Central memory CD8-positive, alpha-beta T cell (primary cell): Measurements from ENCODE around the gene MAP10.

Source experiments
- ATAC-seq: fragments of 150-1000 bp; cut with Tn5 transposase; replicated peaks from 2 replicates; pipeline ENCODE4 v1.10.0; 2022; ENCODE audit warnings: mild to moderate bottlenecking, moderate FRiP score, moderate number of reproducible peaks; ENCODE audit not compliant: poor library complexity, severe bottlenecking; ENCODE audit errors: extremely low read depth
- DNase-seq, 2 donors: peaks; one replicate each; pipeline ENCODE4 v3.0.0; 2021; ENCODE audit warnings: low spot score in 2 of 2
- H3K27ac Mint-ChIP-seq: one replicate; pipeline ENCODE4 v1.8.0; 2022; ENCODE audit warnings: low read depth, mild to moderate bottlenecking, moderate library complexity, mixed read lengths
- H3K27me3 Mint-ChIP-seq: one replicate; pipeline ENCODE4 v1.8.0; 2022; ENCODE audit warnings: mixed read lengths
- H3K36me3 Mint-ChIP-seq: one replicate; pipeline ENCODE4 v1.8.0; 2022; ENCODE audit warnings: mild to moderate bottlenecking, moderate library complexity, mixed read lengths; ENCODE audit not compliant: insufficient read depth
- H3K4me1 Mint-ChIP-seq: one replicate; pipeline ENCODE4 v1.8.0; 2022; ENCODE audit warnings: mixed read lengths
- H3K4me3 Mint-ChIP-seq: one replicate; pipeline ENCODE4 v1.8.0; 2022; ENCODE audit warnings: mild to moderate bottlenecking, moderate library complexity, mixed read lengths
- H3K9me3 Mint-ChIP-seq: one replicate; pipeline ENCODE4 v1.8.0; 2022; ENCODE audit warnings: mixed read lengths

MAP10 gene

GRCh38 chr1:232812560-232812959 lies 7.3 kb downstream of the MAP10 start:
- no peaks in the 10 kb centered on the region for H3K36me3 Mint-ChIP-seq
- ATAC-seq (no peak), DNase-seq (no peak)
- no peaks in the 10 kb centered on the region for H3K4me1 Mint-ChIP-seq
- no peak overlapping the region for H3K4me3 Mint-ChIP-seq
- H3K27ac Mint-ChIP-seq: no peak overlapping the region
- peaks cover 5% of the 10 kb centered on the region for H3K9me3 Mint-ChIP-seq
- no peaks in the 10 kb centered on the region for H3K27me3 Mint-ChIP-seq

GRCh38 chr1:232813097-232813496 lies 7.9 kb downstream of the MAP10 start:
- no peak for DNase-seq
- no peaks in the 10 kb centered on the region for H3K4me1 Mint-ChIP-seq
- H3K36me3 Mint-ChIP-seq: no peaks in the 10 kb centered on the region

DNA sequence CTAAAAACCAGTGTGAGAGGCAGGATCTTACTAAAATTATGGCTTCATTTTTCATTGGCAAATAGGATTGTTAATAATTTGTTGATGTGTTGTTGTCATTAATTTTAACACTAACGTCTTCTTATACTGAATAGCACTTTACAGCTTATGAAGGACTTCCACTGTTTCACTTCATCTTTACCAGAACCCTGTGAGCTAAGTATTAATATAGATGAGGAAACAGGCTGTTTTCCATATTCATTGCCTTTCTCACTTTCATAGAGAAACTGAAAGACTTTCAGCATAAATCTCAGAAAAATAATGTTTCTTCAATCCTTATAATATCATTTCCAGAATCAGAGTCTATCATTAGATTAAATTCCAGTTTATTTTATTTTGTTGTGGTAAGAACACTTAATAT lies 8.5 kb downstream of the MAP10 start:
- H3K36me3 Mint-ChIP-seq: no peaks in the 10 kb centered on the region
- peaks cover 5% of the 10 kb centered on the region for H3K9me3 Mint-ChIP-seq
- DNase-seq (no peak), ATAC-seq (no peak)
- H3K27me3 Mint-ChIP-seq: no peaks in the 10 kb centered on the region
- no peaks in the 10 kb centered on the region for H3K4me1 Mint-ChIP-seq
- no peak overlapping the region for H3K4me3 Mint-ChIP-seq
- H3K27ac Mint-ChIP-seq: no peak overlapping the region

More at GRCh38 chr1:232813097-232813496, 7.9 kb downstream of the MAP10 start:
- no peak for ATAC-seq
- peaks cover 5% of the 10 kb centered on the region for H3K9me3 Mint-ChIP-seq
- H3K27ac Mint-ChIP-seq: no peak overlapping the region
- H3K27me3 Mint-ChIP-seq: no peaks in the 10 kb centered on the region
- no peak overlapping the region for H3K4me3 Mint-ChIP-seq

DNA sequence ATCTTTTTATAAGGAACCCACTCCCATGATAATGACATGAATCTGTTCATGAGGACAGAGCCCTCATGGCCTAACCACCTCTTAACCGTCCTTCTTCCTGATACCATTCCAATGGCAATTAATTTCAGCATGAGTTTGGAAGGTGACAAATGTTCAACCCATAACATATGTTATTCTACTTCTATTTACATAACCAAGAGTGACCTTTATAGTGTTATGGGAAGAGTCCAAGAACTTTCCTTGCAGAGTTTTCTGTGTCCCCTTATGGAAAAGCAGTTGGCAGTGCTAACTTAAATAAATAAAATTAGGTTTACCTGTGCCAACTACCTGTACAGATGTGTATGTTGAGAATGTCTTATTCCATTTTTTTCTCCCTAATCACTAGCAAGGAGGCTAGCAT lies 11.1 kb downstream of the MAP10 start:
- Mint-ChIP-seq H3K4me3 (no peak overlapping the region), H3K27me3 (peaks cover 12% of the 10 kb centered on the region), H3K36me3 (no peaks in the 10 kb centered on the region), H3K27ac (no peak overlapping the region), H3K9me3 (no peaks in the 10 kb centered on the region), H3K4me1 (no peaks in the 10 kb centered on the region)
- no peak for ATAC-seq
- DNase-seq: no peak

DNA sequence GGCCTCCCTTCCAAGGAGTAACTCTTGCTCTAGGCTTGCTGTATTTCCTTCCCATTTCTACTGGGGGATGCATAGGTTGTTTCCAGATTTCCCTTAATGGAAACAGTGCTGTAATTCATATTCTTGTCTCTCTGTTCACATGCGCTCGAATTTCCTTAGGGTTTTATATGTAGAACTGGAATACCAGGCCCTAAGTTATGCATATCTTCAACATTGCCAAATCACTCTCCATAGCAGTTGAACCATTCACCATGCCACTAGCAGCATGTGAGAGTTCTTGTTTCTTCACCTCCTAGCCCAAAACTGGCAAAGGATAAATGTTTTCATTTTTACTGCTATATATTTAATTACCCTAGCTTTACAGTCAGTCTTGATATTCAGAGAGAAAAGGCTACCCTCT lies 12.8 kb downstream of the MAP10 start:
- Mint-ChIP-seq H3K4me1 (no peaks in the 10 kb centered on the region), H3K9me3 (no peaks in the 10 kb centered on the region), H3K27ac (no peak overlapping the region), H3K4me3 (no peak overlapping the region), H3K36me3 (no peaks in the 10 kb centered on the region), H3K27me3 (peaks cover 12% of the 10 kb centered on the region)
- ATAC-seq: no peak
- no peak for DNase-seq

DNA sequence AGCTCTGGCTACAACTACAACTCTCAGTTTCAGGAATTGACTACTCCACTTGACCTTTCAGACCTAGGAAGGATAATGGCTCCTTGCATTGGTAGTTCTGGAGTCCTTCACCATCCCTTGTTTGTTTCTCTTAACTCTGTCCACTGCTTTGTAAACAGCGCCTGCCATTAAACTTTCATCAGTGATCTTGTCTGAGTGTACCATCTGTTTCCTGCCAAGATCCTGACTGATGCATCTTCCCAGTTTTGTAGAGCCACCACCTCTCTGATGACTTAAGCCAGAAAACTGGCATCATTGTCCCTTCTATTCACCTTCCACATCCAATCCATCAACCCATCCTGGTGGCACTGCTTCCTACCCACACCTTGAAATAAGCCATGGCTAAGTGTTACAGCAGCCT lies 15.2 kb downstream of the MAP10 start:
- ATAC-seq: no peak
- Mint-ChIP-seq H3K27me3 (peaks cover 12% of the 10 kb centered on the region), H3K9me3 (no peaks in the 10 kb centered on the region), H3K27ac (no peak overlapping the region), H3K4me1 (no peaks in the 10 kb centered on the region), H3K36me3 (no peaks in the 10 kb centered on the region), H3K4me3 (no peak overlapping the region)
- DNase-seq: no peak

GRCh38 chr1:232822530-232822929 lies 17.3 kb downstream of the MAP10 start:
- Mint-ChIP-seq H3K27ac (no peak overlapping the region), H3K36me3 (no peaks in the 10 kb centered on the region), H3K4me3 (no peak overlapping the region), H3K9me3 (no peaks in the 10 kb centered on the region), H3K4me1 (no peaks in the 10 kb centered on the region), H3K27me3 (peaks cover 17% of the 10 kb centered on the region)
- ATAC-seq (no peak), DNase-seq (no peak)

DNA sequence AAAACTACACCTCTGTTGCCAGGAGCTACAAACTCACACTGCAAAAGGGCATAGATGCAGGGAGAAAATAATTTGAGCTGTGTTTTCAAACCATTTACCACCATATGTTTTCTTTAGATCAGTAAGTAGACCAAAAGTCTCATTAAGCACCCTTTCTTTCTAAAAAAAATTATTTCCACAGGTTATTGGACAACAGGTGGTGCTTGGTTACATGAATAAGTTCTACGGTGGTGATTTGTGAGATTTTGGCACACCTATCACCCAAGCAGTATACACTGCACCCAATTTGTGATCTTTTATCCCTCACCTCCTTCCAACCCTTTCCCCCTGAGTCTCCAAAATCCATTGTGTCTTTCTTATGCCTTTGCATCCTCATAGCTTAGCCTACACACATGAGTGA lies 21.1 kb downstream of the MAP10 start:
- H3K27me3 Mint-ChIP-seq: peaks cover 36% of the 10 kb centered on the region
- H3K36me3 Mint-ChIP-seq: no peaks in the 10 kb centered on the region
- no peak overlapping the region for H3K4me3 Mint-ChIP-seq
- no peaks in the 10 kb centered on the region for H3K4me1 Mint-ChIP-seq
- DNase-seq: no peak
- H3K9me3 Mint-ChIP-seq: no peaks in the 10 kb centered on the region
- no peak overlapping the region for H3K27ac Mint-ChIP-seq
- ATAC-seq: no peak

DNA sequence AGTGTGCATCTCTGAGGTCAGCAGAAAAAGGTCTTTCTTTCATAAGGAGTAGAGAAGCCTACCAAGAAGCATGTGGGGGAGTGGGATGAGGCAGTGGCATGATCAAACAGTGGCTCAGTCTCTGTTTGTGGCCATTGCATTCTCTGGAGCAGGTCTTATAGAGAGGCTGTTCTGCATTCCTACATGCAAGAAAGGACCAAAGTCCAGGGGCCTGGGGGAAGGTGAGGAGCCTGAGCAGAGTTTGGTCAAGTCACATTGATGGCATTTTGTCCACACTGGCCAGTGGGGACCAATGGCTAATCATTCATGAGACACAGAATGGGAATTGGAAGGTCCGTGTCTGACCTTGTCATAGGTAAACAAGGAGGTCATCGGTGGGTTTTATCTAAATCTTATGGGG lies 25.4 kb downstream of the MAP10 start:
- H3K4me1 Mint-ChIP-seq: no peaks in the 10 kb centered on the region
- H3K9me3 Mint-ChIP-seq: no peaks in the 10 kb centered on the region
- H3K36me3 Mint-ChIP-seq: no peaks in the 10 kb centered on the region
- peaks cover 35% of the 10 kb centered on the region for H3K27me3 Mint-ChIP-seq
- no peak for DNase-seq
- H3K27ac Mint-ChIP-seq: no peak overlapping the region
- no peak for ATAC-seq
- no peak overlapping the region for H3K4me3 Mint-ChIP-seq

DNA sequence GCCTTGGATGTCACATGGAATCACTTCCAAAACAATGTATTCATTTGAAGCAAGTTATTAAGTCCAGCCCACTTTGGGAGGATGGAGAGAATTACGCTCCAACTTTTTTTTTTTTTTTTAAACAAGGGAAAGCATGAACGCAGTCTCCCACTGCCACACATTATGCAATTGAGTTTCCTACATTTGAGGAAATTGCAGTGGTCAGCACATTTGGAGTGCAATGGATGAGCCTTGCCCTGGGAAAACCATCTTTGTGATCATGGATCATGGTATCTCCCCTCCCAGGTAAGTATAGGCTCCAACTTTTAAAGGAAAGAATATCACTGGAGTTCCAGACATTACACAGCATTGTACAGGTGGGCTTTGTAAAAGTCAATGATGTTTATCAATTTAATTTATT lies 26.7 kb downstream of the MAP10 start:
- H3K36me3 Mint-ChIP-seq: no peaks in the 10 kb centered on the region
- no peak for DNase-seq
- H3K9me3 Mint-ChIP-seq: no peaks in the 10 kb centered on the region
- no peak overlapping the region for H3K4me3 Mint-ChIP-seq
- no peak overlapping the region for H3K27ac Mint-ChIP-seq
- peaks cover 44% of the 10 kb centered on the region for H3K27me3 Mint-ChIP-seq
- H3K4me1 Mint-ChIP-seq: no peaks in the 10 kb centered on the region
- ATAC-seq: no peak

- H3K36me3 Mint-ChIP-seq: no peaks in the 10 kb centered on the region
- DNase-seq: no peak
- no peaks in the 10 kb centered on the region for H3K4me1 Mint-ChIP-seq
- no peaks in the 10 kb centered on the region for H3K9me3 Mint-ChIP-seq
- no peak overlapping the region for H3K27ac Mint-ChIP-seq
- H3K4me3 Mint-ChIP-seq: no peak overlapping the region
- ATAC-seq: no peak
- H3K27me3 Mint-ChIP-seq: peaks cover 36% of the 10 kb centered on the region
These were observed 28.9 kb downstream of the MAP10 start for GRCh38 chr1:232834066-232834465.

GRCh38 chr1:232835166-232835565 lies 29.9 kb downstream of the MAP10 start:
- H3K4me3 Mint-ChIP-seq: no peak overlapping the region
- peaks cover 2% of the 10 kb centered on the region for H3K36me3 Mint-ChIP-seq
- peaks cover 28% of the 10 kb centered on the region for H3K27me3 Mint-ChIP-seq
- no peak overlapping the region for H3K27ac Mint-ChIP-seq
- DNase-seq: no peak
- no peak for ATAC-seq
- no peaks in the 10 kb centered on the region for H3K9me3 Mint-ChIP-seq
- H3K4me1 Mint-ChIP-seq: no peaks in the 10 kb centered on the region

GRCh38 chr1:232837087-232837486 lies 31.9 kb downstream of the MAP10 start:
- ATAC-seq (no peak), DNase-seq (no peak)
- no peak overlapping the region for H3K27ac Mint-ChIP-seq
- H3K27me3 Mint-ChIP-seq: peaks cover 17% of the 10 kb centered on the region
- H3K9me3 Mint-ChIP-seq: peaks cover 3% of the 10 kb centered on the region
- peaks cover 2% of the 10 kb centered on the region for H3K36me3 Mint-ChIP-seq
- H3K4me3 Mint-ChIP-seq: no peak overlapping the region
- H3K4me1 Mint-ChIP-seq: no peaks in the 10 kb centered on the region
